Keratinocyte (primary cell): Measurements from ENCODE around the gene LCORL. TPM values are rescaled to one million over a fixed set of nuclear protein-coding genes. Genes with fewer than 3 reads are reported as not detected.
A peak's percentile ranks its signal among the peaks of the same experiment; 100 is the strongest.

Experiments
- DNase-seq: peaks from one replicate; pipeline ENCODE4 v3.0.0-alpha.2; 2011; ENCODE audit warnings: low read depth, missing footprints, low spot score
- FAIRE-seq: peaks from 2 replicates; lab custom pipeline; 2011; peaks lifted over from hg19 to GRCh38; lab: Jason Lieb, UNC
- H2AFZ ChIP-seq: 2 replicates; pipeline ENCODE4 v1.6.0; 2012; ENCODE audit warnings: low read length, control low read depth, inconsistent platforms; ENCODE audit not compliant: control insufficient read depth
- H3K27ac ChIP-seq: 2 replicates; pipeline ENCODE4 v1.5.1; 2011; ENCODE audit warnings: low read length; ENCODE audit not compliant: control insufficient read depth, insufficient read depth
- H3K27me3 ChIP-seq: 3 replicates; pipeline ENCODE4 v1.6.0; 2011; ENCODE audit warnings: low read length; ENCODE audit not compliant: control insufficient read depth, insufficient read depth; ENCODE audit errors: extremely low read depth
- H3K36me3 ChIP-seq, 2 experiments: 2 replicates in 1 of 2; 3 replicates in 1 of 2; pipeline ENCODE4 v1.5.1; 2011; ENCODE audit warnings: low read length in 2 of 2, mild to moderate bottlenecking in 1 of 2; ENCODE audit not compliant: control insufficient read depth in 2 of 2, insufficient read depth in 2 of 2; ENCODE audit errors: extremely low read depth in 1 of 2
- H3K4me1 ChIP-seq: 3 replicates; pipeline ENCODE4 v1.5.1; 2011; ENCODE audit warnings: low read length; ENCODE audit not compliant: control insufficient read depth, insufficient read depth; ENCODE audit errors: extremely low read depth
- H3K4me2 ChIP-seq: 3 replicates; pipeline ENCODE4 v1.6.0; 2011; ENCODE audit warnings: low read depth, low read length; ENCODE audit not compliant: control insufficient read depth, insufficient read depth; ENCODE audit errors: extremely low read depth
- H3K4me3 ChIP-seq, 3 experiments: fragments of 200-600 bp in 1 of 3; sonication (generic) in 1 of 3; 2 replicates in 2 of 3; 3 replicates in 1 of 3; pipeline ENCODE4 v1.5.1; 2011 to 2016; ENCODE audit warnings: low read length in 3 of 3, mild to moderate bottlenecking in 3 of 3, control low read depth in 2 of 3, inconsistent platforms in 1 of 3, low read depth in 1 of 3, mixed read lengths in 1 of 3, mixed run types in 1 of 3, moderate library complexity in 1 of 3; ENCODE audit not compliant: control insufficient read depth in 2 of 3, insufficient read depth in 2 of 3; ENCODE audit errors: extremely low read depth in 1 of 3
- H3K79me2 ChIP-seq: 2 replicates; pipeline ENCODE4 v1.6.0; 2012; ENCODE audit warnings: low read length; ENCODE audit not compliant: control insufficient read depth, insufficient read depth
- H3K9ac ChIP-seq: 3 replicates; pipeline ENCODE4 v1.6.0; 2011; ENCODE audit warnings: low read length; ENCODE audit not compliant: control insufficient read depth, insufficient read depth; ENCODE audit errors: extremely low read depth
- H3K9me1 ChIP-seq: 3 replicates; pipeline ENCODE4 v1.6.0; 2011; ENCODE audit warnings: low read length; ENCODE audit not compliant: control insufficient read depth, insufficient read depth; ENCODE audit errors: extremely low read depth
- H3K9me3 ChIP-seq: 2 replicates; pipeline ENCODE4 v1.5.1; 2012; ENCODE audit warnings: low read depth, low read length; ENCODE audit not compliant: control insufficient read depth
- H4K20me1 ChIP-seq: 3 replicates; pipeline ENCODE4 v1.6.0; 2011; ENCODE audit warnings: low read length; ENCODE audit not compliant: control insufficient read depth, insufficient read depth; ENCODE audit errors: extremely low read depth
- EZH2 ChIP-seq: IDR thresholded peaks from one replicate; pipeline ENCODE4 v1.6.1; 2012; ENCODE audit warnings: inconsistent platforms, mild to moderate bottlenecking, low read length, moderate library complexity
- dilution Hi-C: fragments of 300-500 bp; cut with MboI; formaldehyde crosslinking; loops from one replicate; pipeline ENCODE4 v1.7.0; 2020; ENCODE audit warnings: low sequenced_read_pairs; ENCODE audit not compliant: extremely low pct_ligation_motif_present
- polyA plus RNA-seq, 5 experiments: library from polyadenylated mRNA; depleted of rRNA in 3 of 5; stranded (reverse) in 3 of 5; stranded (forward) in 1 of 5; unstranded in 1 of 5; fragments of >200 nt; gene quantifications; 1 replicate in 1 of 5; 2 replicates in 3 of 5; 3 replicates in 1 of 5; pipeline versions ENCODE4 v1.2.1 to v1.2.3, GENCODE V29; 2011 to 2012; ENCODE audit warnings: missing spikeins in 2 of 5, low read depth in 1 of 5, low replicate concordance in 1 of 5
- TF ChIP-seq, protein P1 (sequence below), 3 experiments: IDR thresholded peaks in 1 of 3; conservative IDR thresholded peaks in 1 of 3; optimal IDR thresholded peaks in 1 of 3; 2 replicates in 2 of 3; 3 replicates in 1 of 3; pipeline versions ENCODE3 to v1.5.1; 2011; ENCODE audit warnings: low read length in 3 of 3, mild to moderate bottlenecking in 3 of 3, moderate library complexity in 2 of 3, control low read depth in 1 of 3, inconsistent platforms in 1 of 3; ENCODE audit not compliant: insufficient read depth in 2 of 3; ENCODE audit errors: extremely low read depth in 1 of 3

LCORL gene
- polyA plus RNA-seq, 1 donor (not counting 4 experiments of a cell fraction or from before 2014, with no cell fraction given): 3.3 TPM

DNA sequence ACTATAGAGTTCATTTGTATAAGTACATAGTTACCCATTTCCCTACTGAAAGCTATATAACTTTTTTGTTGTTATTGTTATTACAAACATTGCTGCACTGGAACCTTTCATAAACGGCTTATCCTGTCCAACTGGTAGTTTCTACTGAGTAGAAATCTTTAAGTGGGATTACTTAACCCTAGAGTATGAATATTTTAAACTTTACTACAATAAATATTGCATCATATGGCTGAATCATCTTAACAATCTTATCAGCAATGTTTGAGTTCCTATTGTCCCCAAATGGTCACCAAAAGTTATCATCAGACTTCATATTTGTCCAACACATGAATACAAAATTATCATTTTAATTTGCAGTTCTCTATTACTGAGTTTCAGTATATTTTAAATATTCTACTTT is 40.5 kb downstream of the LCORL start:
- Histone ChIP-seq H3K27ac (no peak overlapping the region), H2AFZ (no peak overlapping the region), H3K4me2 (no peak overlapping the region), H3K27me3 (no peaks in the 10 kb centered on the region), H3K9me1 (no peaks in the 10 kb centered on the region), H3K4me3 (no peak overlapping the region), H3K9ac (no peak overlapping the region), H3K4me1 (no peaks in the 10 kb centered on the region), H4K20me1 (no peaks in the 10 kb centered on the region), H3K79me2 (no peaks in the 10 kb centered on the region), H3K9me3 (no peaks in the 10 kb centered on the region), H3K36me3 (no peaks in the 10 kb centered on the region)
- DNase-seq (no peak), FAIRE-seq (no peak)
- dilution Hi-C loops: no loop called here
- TF ChIP-seq EZH2: no peak
- TF ChIP-seq, protein P1, sequence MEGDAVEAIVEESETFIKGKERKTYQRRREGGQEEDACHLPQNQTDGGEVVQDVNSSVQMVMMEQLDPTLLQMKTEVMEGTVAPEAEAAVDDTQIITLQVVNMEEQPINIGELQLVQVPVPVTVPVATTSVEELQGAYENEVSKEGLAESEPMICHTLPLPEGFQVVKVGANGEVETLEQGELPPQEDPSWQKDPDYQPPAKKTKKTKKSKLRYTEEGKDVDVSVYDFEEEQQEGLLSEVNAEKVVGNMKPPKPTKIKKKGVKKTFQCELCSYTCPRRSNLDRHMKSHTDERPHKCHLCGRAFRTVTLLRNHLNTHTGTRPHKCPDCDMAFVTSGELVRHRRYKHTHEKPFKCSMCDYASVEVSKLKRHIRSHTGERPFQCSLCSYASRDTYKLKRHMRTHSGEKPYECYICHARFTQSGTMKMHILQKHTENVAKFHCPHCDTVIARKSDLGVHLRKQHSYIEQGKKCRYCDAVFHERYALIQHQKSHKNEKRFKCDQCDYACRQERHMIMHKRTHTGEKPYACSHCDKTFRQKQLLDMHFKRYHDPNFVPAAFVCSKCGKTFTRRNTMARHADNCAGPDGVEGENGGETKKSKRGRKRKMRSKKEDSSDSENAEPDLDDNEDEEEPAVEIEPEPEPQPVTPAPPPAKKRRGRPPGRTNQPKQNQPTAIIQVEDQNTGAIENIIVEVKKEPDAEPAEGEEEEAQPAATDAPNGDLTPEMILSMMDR (optimal IDR thresholded peaks at IDR 0.05 in 1 of 3, IDR thresholded peaks at IDR 0.05 in 1 of 3, conservative IDR thresholded peaks at IDR 0.05 in 1 of 3; ENCODE audit: extremely low read depth in 1 of 3, insufficient read depth in 2 of 3, low read length in 3 of 3): no peak

DNA sequence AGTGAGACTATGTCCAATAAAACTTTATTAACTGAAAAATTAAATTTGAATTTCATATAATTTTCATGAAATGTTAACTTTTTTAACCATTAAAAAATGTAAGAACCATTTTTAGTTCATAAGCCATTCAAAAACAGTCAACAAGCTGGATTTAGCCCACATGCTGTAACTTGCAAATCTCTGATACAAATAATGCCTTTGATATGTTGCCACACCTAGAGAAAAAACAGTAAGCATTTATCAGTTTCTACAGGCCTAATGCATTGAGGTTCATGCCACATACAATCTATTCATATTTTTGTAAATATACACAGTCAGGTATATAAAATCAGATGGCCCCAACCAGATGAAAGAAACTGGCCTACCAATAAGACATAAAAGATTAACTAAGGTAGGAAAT is 52.8 kb downstream of the LCORL start:
- Histone ChIP-seq H3K9me3 (no peaks in the 10 kb centered on the region), H3K9me1 (no peaks in the 10 kb centered on the region), H3K4me3 (peak overlapping the region in 1 of 3 experiments; percentile 17), H3K9ac (peak overlapping the region; percentile 22), H3K27me3 (no peaks in the 10 kb centered on the region), H3K4me2 (peak overlapping the region; percentile 63), H3K36me3 (no peaks in the 10 kb centered on the region), H4K20me1 (no peaks in the 10 kb centered on the region), H3K79me2 (peaks cover 2% of the 10 kb centered on the region), H3K4me1 (peaks cover 11% of the 10 kb centered on the region), H3K27ac (peak overlapping the region; percentile 74), H2AFZ (peak overlapping the region; percentile 86)
- dilution Hi-C loops: no loop called here
- peak; percentile 45 for DNase-seq
- peak; percentile 51 for FAIRE-seq
- TF ChIP-seq, protein P1 (optimal IDR thresholded peaks at IDR 0.05 in 1 of 3, IDR thresholded peaks at IDR 0.05 in 1 of 3, conservative IDR thresholded peaks at IDR 0.05 in 1 of 3; ENCODE audit: extremely low read depth in 1 of 3, insufficient read depth in 2 of 3, low read length in 3 of 3): no peak
- TF ChIP-seq EZH2: no peak
